Neural cell (in vitro differentiated cells): ENCODE results near the gene MC1R. TPM values are rescaled to one million over a fixed set of nuclear protein-coding genes. Genes with fewer than 3 reads are reported as not detected.

Experiments used
- H2AFZ ChIP-seq: fragments of 200-600, 300-800 bp; sonication (generic), shearing (Covaris generic); 2 replicates; pipeline ENCODE4 v1.6.0; 2014; ENCODE audit warnings: low read depth, mild to moderate bottlenecking, antibody characterized with exemption, low read length, moderate library complexity
- H3F3A ChIP-seq: fragments of 200-600 bp; shearing (Covaris generic); 2 replicates; pipeline ENCODE4 v1.6.1; 2016; ENCODE audit warnings: mild to moderate bottlenecking, moderate library complexity, mixed read lengths, antibody characterized with exemption, low read length; ENCODE audit not compliant: insufficient read depth, poor library complexity, severe bottlenecking
- H3K27ac ChIP-seq: fragments of 200-600, 300-800 bp; sonication (generic), shearing (Covaris generic); 2 replicates; pipeline ENCODE4 v1.5.1; 2014; ENCODE audit warnings: mild to moderate bottlenecking, low read length, moderate library complexity
- H3K27me3 ChIP-seq: fragments of 300-800, 200-600 bp; sonication (generic), shearing (Covaris generic); 2 replicates; pipeline ENCODE4 v1.6.0; 2014; ENCODE audit warnings: mild to moderate bottlenecking, low read depth, low read length, moderate library complexity; ENCODE audit not compliant: insufficient read depth
- H3K36me3 ChIP-seq: fragments of 300-800, 200-600 bp; sonication (generic), shearing (Covaris generic); 2 replicates; pipeline ENCODE4 v1.5.1; 2014; ENCODE audit warnings: mild to moderate bottlenecking, antibody characterized with exemption, low read length, moderate library complexity; ENCODE audit not compliant: insufficient read depth
- H3K4me2 ChIP-seq: fragments of 300-800, 200-600 bp; sonication (generic), shearing (Covaris generic); 2 replicates; pipeline ENCODE4 v1.6.0; 2014; ENCODE audit warnings: mild to moderate bottlenecking, low read length
- H3K4me3 ChIP-seq: fragments of 300-800, 200-600 bp; sonication (generic), shearing (Covaris generic); 2 replicates; pipeline ENCODE4 v1.5.1; 2014; ENCODE audit warnings: mild to moderate bottlenecking, low read length, moderate library complexity
- H3K79me2 ChIP-seq: fragments of 200-600 bp; shearing (Covaris generic); replicated peaks from 2 replicates; pipeline ENCODE4 v1.6.0; 2014; ENCODE audit warnings: mild to moderate bottlenecking, low read length, moderate library complexity; ENCODE audit not compliant: insufficient read depth
- H3K9ac ChIP-seq: fragments of 300-800, 200-600 bp; sonication (generic), shearing (Covaris generic); 2 replicates; pipeline ENCODE4 v1.6.1; 2016; ENCODE audit warnings: mild to moderate bottlenecking, low read length, mixed read lengths
- H3K9me2 ChIP-seq: fragments of 200-600 bp; shearing (Covaris generic); 2 replicates; pipeline ENCODE4 v1.6.1; 2016; ENCODE audit warnings: mild to moderate bottlenecking, low read length, mixed read lengths; ENCODE audit not compliant: insufficient read depth
- H3K9me3 ChIP-seq: fragments of 200-600, 300-800 bp; sonication (generic), shearing (Covaris generic); 2 replicates; pipeline ENCODE4 v1.6.1; 2016; ENCODE audit warnings: mild to moderate bottlenecking, mixed run types, low read length, moderate library complexity, mixed read lengths
- H4K20me1 ChIP-seq: fragments of 200-600 bp; shearing (Covaris generic); 2 replicates; pipeline ENCODE4 v1.6.1; 2016; ENCODE audit warnings: mild to moderate bottlenecking, mixed run types; ENCODE audit not compliant: insufficient read depth
- EP300 ChIP-seq: fragments of 450-650 bp; conservative IDR thresholded peaks from 2 replicates; pipeline ENCODE4 v1.6.1; 2014; ENCODE audit warnings: antibody characterized with exemption, mild to moderate bottlenecking, moderate library complexity; ENCODE audit not compliant: poor library complexity, severe bottlenecking
- EZH2 ChIP-seq: fragments of 200-600, 300-800 bp; shearing (Covaris generic), sonication (generic); IDR thresholded peaks from 2 replicates; pipeline ENCODE4 v1.6.1; 2014; ENCODE audit warnings: antibody characterized with exemption, low read length, borderline replicate concordance, mild to moderate bottlenecking; ENCODE audit not compliant: insufficient read depth, poor library complexity, severe bottlenecking
- MXI1 ChIP-seq: fragments of 450-650 bp; conservative IDR thresholded peaks from 2 replicates; pipeline ENCODE4 v1.6.1; 2014; ENCODE audit warnings: antibody characterized with exemption, mild to moderate bottlenecking; ENCODE audit not compliant: poor library complexity, severe bottlenecking
- POLR2AphosphoS5 ChIP-seq: IDR thresholded peaks from 2 replicates; pipeline ENCODE4 v1.6.1; 2012
- RAD21 ChIP-seq: fragments of 450-650 bp; conservative IDR thresholded peaks from 2 replicates; pipeline ENCODE4 v1.6.1; 2014; ENCODE audit warnings: antibody characterized with exemption, mild to moderate bottlenecking, moderate library complexity
- SMC3 ChIP-seq: fragments of 450-650 bp; conservative IDR thresholded peaks from 2 replicates; pipeline ENCODE4 v1.6.1; 2014; ENCODE audit warnings: antibody characterized with exemption, mild to moderate bottlenecking, moderate library complexity; ENCODE audit not compliant: poor library complexity
- TAF1 ChIP-seq: IDR thresholded peaks from 2 replicates; pipeline ENCODE4 v1.6.1; 2012; ENCODE audit warnings: low read depth
- polyA plus RNA-seq: library from polyadenylated mRNA; depleted of rRNA; stranded (reverse); fragments of >200 nt; gene quantifications from 2 replicates; pipeline ENCODE4 v1.2.3, GENCODE V29; 2014
- TF ChIP-seq, protein P1 (sequence below): fragments of 450-650 bp; IDR thresholded peaks from 2 replicates; pipeline ENCODE4 v1.5.1; 2014; ENCODE audit warnings: antibody characterized with exemption, mild to moderate bottlenecking, moderate library complexity; ENCODE audit not compliant: poor library complexity, severe bottlenecking
- TF ChIP-seq, protein P2 (sequence below): IDR thresholded peaks from 2 replicates; pipeline ENCODE4 v1.6.1; 2012; ENCODE audit warnings: borderline replicate concordance

Gene MC1R
- polyA plus RNA-seq, 1 donor from 2014 or later = 21.3 TPM

DNA sequence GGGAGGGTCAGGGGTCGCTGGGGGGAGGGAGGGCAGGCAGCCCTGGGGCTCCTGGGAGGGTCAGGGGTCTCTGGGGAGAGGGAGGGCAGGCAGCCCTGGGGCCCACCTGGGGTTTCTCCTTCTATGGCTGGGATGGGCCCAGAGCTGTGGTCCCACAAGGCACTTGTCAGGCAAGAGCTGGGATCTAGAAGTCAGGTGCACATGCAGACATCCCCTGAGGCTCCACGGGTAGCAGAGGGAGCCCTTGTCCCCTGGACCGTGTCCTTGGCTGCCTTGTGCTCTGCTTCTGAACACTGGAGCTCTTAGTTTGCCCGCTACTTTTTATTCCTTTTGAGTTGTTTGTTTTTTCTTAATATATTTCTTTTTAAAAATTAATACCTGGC lies 6.3 kb downstream of the MC1R start:
- TF ChIP-seq EZH2 (no peak), SMC3 (no peak), TAF1 (no peak), RAD21 (no peak), EP300 (no peak)
- TF ChIP-seq, protein P1, sequence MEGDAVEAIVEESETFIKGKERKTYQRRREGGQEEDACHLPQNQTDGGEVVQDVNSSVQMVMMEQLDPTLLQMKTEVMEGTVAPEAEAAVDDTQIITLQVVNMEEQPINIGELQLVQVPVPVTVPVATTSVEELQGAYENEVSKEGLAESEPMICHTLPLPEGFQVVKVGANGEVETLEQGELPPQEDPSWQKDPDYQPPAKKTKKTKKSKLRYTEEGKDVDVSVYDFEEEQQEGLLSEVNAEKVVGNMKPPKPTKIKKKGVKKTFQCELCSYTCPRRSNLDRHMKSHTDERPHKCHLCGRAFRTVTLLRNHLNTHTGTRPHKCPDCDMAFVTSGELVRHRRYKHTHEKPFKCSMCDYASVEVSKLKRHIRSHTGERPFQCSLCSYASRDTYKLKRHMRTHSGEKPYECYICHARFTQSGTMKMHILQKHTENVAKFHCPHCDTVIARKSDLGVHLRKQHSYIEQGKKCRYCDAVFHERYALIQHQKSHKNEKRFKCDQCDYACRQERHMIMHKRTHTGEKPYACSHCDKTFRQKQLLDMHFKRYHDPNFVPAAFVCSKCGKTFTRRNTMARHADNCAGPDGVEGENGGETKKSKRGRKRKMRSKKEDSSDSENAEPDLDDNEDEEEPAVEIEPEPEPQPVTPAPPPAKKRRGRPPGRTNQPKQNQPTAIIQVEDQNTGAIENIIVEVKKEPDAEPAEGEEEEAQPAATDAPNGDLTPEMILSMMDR = no peak
- peak overlapping the region; percentile 100 for H3K9ac ChIP-seq
- peak overlapping the region; percentile 99 for H3K27ac ChIP-seq
- peak overlapping the region; percentile 100 for H3K4me3 ChIP-seq
- peaks cover 5% of the 10 kb centered on the region for H3K36me3 ChIP-seq
- peak overlapping the region; percentile 88 for H3K4me2 ChIP-seq
- no peaks in the 10 kb centered on the region for H3K9me2 ChIP-seq
- H3F3A ChIP-seq = peaks cover 5% of the 10 kb centered on the region
- H4K20me1 ChIP-seq = peaks cover 41% of the 10 kb centered on the region
- no peak overlapping the region for H2AFZ ChIP-seq
- no peaks in the 10 kb centered on the region for H3K27me3 ChIP-seq
- peaks cover 89% of the 10 kb centered on the region for H3K79me2 ChIP-seq
- no peaks in the 10 kb centered on the region for H3K9me3 ChIP-seq

DNA sequence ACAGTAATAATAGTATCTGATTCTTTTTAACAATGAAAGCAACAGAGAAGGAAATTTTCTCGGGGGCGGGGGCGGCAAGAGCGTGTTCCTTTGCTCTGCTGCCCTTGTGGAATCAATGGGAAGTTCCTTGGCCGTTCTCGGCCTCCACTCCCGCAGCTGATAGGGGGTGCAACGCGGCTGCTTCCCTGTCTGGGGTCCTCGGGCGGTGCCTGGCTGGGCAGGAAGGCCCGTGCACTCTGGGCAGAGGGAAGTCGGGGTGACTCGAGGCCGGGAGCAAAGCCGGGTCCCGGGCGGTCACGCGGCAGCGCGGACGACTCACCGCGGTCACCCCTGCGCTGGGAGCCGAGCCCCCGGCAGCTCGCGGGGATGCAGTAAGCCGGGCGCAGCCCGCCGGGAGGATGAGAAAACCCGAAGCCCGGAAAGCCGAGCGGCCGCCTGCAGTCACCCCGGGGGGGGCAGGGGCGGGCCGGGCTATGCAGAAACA lies 7.0 kb downstream of the MC1R start:
- peak overlapping the region; percentile 100 for H3K4me3 ChIP-seq
- peaks cover 5% of the 10 kb centered on the region for H3K36me3 ChIP-seq
- H3K79me2 ChIP-seq = peaks cover 89% of the 10 kb centered on the region
- H3K9me2 ChIP-seq = no peaks in the 10 kb centered on the region
- H3K9me3 ChIP-seq = no peaks in the 10 kb centered on the region
- H3K27me3 ChIP-seq = no peaks in the 10 kb centered on the region
- peaks cover 46% of the 10 kb centered on the region for H4K20me1 ChIP-seq
- TF ChIP-seq RAD21 (no peak), EP300 (no peak), TAF1 (no peak), POLR2AphosphoS5 (no peak), MXI1 (peak; percentile 45), SMC3 (no peak), EZH2 (no peak)
- TF ChIP-seq, protein P1 = no peak
- TF ChIP-seq, protein P2, sequence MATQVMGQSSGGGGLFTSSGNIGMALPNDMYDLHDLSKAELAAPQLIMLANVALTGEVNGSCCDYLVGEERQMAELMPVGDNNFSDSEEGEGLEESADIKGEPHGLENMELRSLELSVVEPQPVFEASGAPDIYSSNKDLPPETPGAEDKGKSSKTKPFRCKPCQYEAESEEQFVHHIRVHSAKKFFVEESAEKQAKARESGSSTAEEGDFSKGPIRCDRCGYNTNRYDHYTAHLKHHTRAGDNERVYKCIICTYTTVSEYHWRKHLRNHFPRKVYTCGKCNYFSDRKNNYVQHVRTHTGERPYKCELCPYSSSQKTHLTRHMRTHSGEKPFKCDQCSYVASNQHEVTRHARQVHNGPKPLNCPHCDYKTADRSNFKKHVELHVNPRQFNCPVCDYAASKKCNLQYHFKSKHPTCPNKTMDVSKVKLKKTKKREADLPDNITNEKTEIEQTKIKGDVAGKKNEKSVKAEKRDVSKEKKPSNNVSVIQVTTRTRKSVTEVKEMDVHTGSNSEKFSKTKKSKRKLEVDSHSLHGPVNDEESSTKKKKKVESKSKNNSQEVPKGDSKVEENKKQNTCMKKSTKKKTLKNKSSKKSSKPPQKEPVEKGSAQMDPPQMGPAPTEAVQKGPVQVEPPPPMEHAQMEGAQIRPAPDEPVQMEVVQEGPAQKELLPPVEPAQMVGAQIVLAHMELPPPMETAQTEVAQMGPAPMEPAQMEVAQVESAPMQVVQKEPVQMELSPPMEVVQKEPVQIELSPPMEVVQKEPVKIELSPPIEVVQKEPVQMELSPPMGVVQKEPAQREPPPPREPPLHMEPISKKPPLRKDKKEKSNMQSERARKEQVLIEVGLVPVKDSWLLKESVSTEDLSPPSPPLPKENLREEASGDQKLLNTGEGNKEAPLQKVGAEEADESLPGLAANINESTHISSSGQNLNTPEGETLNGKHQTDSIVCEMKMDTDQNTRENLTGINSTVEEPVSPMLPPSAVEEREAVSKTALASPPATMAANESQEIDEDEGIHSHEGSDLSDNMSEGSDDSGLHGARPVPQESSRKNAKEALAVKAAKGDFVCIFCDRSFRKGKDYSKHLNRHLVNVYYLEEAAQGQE = peak; percentile 78
- peaks cover 5% of the 10 kb centered on the region for H3F3A ChIP-seq
- H3K9ac ChIP-seq = peak overlapping the region; percentile 100
- no peak overlapping the region for H2AFZ ChIP-seq
- peak overlapping the region; percentile 99 for H3K27ac ChIP-seq
- H3K4me2 ChIP-seq = peak overlapping the region; percentile 88
